ENCODE measurements around the gene ESPNL.
A peak's percentile ranks its signal among the peaks of the same experiment; 100 is the strongest.

Gene ESPNL

DNA sequence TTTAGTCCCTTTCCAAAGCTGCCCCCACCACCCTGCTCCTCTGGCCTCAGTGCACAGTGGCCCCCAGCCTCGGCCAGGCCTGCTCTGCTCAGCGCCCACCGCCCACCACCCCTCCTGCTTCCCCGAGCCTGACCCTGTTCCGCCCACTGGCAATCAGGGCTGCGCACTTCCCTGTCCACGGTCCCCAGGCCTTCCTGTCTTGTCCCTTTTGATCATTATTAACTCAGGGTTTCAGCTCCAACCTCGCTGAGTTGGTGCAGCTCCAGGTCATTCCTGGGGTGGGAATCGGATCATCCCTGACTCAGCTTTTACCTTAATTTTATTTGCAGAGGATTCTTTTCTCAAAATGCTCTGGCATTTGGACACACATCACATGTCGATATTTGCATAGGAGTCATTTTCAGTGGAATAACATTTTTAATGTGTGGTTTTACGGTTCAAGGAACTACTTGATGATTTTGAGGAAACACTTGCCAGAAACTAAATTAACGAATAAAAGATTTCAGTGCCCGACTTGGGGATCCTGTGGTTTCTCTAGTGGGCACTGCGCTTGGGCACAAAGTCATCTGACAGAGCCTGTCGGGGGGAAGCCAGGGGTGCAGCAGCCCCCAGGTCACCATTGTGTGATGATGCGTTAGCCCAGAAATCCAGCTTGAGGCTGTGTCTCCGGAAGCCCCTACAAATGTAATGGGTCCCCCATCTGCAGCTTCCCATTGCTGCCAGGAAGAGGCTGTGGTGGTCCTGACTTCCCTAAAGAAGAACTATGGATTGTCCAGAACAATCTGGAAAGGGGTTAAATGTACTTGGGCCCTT lies 1.0 kb upstream of the ESPNL start:
- DNase-seq (ENCODE audit: low spot score): peak; percentile 88

DNA sequence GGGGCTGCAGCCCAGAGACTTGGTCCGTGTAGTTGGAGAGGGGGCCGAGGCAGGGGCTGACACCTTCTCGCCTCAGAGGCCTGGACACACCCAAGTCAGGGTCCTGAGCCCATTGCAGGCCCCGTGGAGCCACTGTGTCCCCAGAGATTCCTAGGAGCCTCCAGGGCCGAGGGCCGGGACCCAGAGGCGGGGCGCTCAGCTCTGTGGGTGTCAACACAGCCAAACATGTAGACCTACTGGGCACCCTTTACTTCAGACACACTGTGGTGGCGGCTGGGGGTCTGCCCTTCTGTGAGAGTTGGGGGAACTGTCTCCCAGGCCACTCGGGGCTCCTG lies 459 bp upstream of the ESPNL start:
- no peak for DNase-seq (ENCODE audit: low spot score)

DNA sequence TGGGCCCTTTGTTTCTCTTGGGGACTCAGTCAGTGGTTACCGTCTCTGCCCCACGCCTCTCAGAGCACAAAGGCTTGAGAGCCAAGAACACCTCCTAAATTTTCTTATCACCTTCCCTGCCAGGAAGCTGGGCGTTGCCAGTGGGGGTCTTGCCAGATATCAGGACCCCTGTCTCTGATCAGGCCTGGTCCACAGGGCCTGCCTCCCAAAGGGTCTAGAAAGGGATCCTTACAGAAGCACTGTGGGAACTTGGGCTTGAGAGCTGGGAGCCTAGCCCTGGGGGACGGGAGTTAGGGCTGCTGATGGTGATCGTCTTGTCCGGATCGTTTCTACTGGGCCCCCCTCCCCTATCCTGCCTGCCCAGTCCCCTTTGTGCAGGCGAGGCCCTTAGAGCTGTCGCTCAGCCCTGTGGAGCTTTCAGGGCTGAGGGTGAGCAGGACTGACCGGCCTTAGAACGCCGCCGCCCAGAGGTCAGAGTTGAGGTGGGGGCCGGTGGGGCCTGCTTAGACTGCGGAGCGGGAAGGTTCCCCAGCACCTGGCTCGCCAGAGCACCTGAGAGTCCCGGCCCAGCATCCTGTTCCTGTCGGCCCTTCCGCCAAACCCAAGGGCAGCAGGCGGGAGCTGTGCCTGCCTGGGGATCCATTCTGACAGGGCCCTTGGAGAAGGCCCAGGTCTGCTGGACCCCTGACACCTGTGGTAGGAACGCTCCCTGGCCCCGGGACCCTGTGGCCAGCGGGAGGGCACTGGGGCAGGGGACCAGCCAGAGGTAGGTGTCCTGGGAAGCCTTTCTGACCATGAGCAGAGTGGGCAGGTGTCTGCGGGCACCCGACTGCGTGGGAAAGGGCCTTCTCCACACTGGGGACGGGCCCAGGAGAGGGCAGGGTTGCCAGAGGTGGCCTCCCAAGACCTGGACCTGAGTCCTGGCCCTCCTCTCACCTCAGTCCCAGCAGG lies 956 bp downstream of the ESPNL start:
- DNase-seq (ENCODE audit: low spot score): no peak

DNA sequence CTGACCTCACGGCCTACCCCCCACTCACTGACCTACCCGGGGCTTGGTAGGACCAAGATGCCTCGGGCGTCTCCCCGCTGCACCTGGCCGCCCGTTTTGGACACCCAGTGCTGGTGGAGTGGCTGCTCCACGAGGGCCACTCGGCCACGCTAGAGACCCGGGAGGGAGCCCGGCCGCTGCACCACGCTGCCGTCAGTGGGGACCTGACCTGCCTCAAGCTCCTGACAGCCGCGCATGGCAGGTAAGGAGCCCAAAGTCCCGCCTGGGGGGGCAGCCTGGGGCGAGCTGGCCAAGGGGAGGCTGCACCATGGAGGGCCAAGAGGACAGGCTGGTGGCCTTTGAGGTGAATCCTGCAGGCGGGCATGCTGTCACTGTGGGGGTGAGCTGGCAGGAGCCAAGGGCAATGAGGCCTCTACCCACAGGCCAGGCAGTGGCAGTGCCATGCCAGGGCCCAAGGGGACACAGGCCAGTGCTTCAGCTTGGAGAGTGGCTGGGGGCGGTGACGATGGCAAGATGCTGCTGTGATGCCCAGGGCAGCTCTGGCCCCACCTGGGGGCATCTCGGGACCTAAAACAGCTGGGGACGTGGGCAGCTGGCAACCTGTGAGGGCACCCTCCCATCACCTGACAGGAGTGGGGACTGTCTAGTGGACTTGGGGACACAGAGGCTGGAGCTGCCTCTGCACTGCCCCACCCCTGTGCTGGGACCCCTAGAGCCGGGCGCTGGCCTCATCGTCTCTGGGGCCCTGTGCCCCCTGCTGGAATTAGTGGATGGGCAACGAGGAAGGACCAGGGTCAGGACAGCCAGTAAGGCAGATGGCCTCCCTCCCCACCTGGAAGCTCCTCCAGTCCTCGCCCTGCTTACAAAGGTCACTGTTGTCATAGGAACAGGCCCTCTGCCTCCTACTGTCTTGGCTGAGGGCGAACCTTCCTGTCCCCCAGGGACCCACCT lies 2.0 kb downstream of the ESPNL start:
- no peak for DNase-seq (ENCODE audit: low spot score)

- DNase-seq (ENCODE audit: low spot score): no peak
These were observed 2.7 kb downstream of the ESPNL start for GRCh38 chr2:238102865-238103264.

DNA sequence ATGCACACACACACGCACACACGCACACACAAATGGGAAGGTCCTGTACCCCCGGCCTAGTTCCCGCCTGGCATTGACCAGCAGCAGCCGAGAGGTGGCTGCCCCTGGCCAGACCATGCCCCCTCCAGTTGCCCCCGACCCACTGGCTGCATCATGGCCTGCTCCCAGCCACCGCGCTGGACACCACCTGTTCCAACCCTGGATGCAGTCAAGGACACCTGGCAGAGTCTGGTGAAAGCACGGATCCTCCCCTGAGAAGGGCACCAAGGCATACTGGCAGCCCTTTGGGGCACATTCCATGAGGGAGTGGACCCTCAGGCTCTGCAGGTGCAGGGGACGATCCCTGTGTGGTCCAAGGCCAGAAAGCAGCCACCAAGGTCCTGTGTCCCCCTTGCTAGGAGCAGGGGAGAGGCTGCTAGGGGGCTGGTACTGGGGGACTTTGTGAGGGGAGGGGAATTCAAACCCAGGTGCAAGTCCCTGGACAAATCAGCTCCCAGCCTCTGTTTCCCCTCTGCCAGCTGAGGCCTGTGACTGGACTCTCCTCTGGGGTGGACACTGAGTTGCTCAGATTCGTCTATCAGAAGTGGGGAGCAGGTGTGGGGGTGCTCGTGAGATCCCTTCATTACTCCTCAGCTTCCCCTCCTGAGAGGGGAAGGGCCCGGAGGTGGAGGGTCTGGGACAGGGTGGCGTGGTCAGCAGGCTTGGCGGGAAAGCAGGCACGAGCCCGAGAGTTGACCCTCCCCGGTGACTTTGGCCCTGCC lies 3.5 kb downstream of the ESPNL start:
- no peak for DNase-seq (ENCODE audit: low spot score)

- DNase-seq (ENCODE audit: low spot score): no peak
These were observed 4.1 kb downstream of the ESPNL start for GRCh38 chr2:238104226-238104690.

DNA sequence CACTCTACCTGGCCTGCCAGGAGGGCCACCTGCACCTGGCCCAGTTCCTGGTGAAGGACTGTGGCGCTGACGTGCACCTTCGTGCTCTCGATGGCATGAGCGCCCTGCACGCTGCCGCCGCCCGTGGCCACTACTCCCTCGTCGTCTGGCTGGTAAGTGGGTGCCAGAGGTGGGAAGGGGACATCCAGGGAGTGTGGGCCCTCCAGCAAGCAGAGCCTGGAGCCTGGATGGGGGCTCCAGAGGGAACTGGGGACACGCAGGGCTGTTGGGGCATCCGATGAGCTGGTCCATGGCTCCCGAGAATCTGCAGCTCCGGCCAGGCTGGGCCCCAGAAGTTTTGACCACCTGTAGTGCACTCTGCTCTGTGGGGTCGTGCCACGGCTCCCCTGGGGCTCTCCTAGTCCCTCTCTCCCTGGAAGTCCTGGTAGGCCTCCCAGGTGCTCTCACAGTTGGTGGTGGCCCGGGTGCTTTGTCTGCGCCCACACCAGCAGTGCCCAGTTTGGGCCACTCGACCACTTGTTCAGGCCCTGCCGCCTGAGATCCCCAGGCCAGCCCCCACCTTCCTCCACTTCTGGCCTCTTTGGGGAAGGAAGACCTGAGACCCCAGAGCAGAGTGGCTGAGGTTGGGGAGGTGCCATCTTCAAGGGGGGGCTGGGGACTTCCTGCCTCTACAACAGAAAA lies 4.7 kb downstream of the ESPNL start:
- DNase-seq (ENCODE audit: low spot score): no peak

DNA sequence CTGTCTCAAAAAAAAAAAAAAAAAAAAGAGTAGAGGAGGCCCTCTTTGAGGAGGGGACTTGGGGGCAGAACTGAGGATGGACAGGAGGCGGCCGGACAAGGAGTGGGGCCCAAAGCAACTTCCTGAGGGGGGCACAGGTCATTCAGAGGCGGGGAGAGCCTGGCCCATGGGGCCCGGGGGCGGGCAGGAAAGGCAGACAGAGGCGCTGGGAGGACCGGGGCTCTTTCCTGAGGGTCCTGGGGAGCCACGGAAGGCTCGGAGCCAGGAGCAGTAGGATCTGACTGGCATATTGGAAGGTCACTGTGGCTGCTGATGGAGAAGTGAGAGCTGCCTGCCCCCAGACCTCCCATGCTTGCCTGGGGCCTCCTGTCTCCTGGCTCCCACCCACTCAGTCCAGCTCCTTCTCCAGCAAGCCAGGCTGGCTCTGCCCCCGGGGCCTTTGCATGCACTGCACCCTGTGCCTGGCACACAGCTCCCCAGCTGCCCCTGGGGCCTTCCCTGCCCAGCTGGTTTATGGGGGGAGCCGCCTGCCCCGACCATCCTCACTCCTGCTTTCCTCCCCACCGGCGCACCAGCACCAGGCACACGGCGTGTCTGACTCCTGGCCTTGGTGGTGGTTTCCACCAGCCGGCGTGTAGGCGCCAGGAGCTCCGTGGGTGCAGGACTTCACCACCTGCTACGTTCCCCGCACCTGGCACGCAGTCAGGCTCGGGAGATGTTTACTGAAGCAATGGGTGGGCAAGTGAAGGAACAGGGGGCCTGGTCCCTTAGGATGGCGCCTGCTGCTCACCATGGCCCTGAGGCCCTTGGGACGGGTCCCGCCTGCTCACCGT lies 5.6 kb downstream of the ESPNL start:
- no peak for DNase-seq (ENCODE audit: low spot score)

- no peak for DNase-seq (ENCODE audit: low spot score)
These were observed 6.2 kb downstream of the ESPNL start for GRCh38 chr2:238106339-238106697.

GRCh38 chr2:238106698-238107524 lies 6.8 kb downstream of the ESPNL start:
- DNase-seq (ENCODE audit: low spot score): peak; percentile 32

DNA sequence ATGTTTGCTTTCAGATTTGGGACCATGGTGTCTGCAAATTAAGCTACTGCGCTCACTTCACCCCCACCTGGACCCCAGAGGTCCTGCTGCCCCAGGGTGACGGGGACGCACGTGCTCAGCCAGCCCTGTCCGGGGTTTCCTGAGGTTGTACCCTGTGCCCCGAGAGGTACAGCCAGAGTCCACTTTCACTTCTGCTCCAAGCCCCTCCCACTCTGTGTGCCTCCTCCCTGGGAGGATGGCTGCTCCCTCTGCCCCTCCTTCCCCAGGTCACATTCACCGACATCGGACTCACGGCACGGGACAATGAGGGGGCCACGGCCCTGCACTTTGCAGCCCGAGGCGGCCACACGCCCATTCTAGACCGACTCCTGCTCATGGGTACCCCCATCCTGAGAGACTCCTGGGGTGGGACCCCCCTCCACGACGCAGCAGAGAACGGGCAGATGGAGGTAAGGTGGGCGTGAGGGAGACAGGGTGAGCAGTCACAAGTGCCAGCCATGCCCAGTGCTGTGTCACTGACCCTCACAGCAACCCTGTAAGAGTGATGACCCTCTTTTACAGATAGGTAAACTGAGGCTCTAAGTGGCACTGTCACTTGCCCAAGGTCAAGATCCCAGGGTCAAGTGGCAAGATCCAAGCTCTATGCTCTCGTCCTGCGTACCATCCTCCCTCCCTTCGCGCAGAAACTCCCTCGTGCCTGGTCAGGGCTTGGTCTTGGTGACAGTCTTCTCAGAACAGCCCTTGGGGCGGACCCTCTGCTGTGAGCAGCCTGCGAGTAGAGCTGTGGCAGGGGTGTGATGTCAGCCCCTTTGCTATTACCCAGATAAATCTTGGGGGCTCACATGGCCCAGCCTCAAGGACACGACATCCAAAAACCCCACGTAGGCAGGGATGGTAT lies 7.6 kb downstream of the ESPNL start:
- peak; percentile 49 for DNase-seq (ENCODE audit: low spot score)

- no peak for DNase-seq (ENCODE audit: low spot score)
These were observed 8.5 kb downstream of the ESPNL start for GRCh38 chr2:238108423-238109183.

DNA sequence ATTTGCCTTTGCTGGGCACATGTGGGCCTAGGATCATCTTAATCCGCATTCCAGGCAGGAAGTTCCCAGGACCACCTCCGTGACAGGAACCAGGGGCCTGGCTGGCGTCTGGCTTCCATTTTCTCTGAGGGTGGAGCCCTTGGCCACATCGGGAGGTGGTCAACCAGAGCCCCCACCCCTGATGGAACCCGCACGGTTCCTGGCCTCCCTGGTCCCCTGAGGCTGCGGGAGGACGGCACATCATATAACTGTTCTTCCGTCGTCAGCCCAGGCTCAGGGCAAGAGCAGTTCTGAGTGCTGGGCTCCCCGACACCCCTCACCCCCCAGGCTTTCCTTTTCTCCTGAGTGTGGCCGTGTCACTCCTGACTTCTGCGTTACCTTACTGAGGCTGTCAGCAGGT lies 13.5 kb downstream of the ESPNL start:
- DNase-seq (ENCODE audit: low spot score): no peak

DNA sequence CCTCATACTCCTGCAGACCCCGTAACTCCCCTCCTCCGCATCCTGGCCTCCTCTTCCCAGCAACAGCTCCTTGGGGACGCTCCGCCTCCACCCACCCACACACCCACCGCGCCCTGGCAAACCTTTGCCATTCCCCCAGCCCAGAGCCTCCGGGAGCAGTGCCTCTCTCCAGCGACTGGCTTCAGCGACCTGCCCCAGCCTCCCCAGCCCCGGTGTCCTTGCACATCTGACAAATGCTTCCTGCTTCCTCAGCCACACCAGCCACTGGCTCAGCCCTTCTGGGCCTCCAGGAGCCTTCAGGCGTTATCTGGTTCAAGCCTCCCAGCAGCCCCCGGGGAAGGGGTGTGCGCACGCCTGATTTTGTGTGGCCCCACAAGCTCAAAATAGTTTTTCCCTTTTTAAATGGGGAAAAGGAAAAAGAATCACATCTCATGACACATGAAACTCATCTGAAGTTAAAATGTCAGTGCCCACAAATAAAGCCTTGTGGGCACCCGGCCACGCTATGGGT lies 14.2 kb downstream of the ESPNL start:
- no peak for DNase-seq (ENCODE audit: low spot score)

DNA sequence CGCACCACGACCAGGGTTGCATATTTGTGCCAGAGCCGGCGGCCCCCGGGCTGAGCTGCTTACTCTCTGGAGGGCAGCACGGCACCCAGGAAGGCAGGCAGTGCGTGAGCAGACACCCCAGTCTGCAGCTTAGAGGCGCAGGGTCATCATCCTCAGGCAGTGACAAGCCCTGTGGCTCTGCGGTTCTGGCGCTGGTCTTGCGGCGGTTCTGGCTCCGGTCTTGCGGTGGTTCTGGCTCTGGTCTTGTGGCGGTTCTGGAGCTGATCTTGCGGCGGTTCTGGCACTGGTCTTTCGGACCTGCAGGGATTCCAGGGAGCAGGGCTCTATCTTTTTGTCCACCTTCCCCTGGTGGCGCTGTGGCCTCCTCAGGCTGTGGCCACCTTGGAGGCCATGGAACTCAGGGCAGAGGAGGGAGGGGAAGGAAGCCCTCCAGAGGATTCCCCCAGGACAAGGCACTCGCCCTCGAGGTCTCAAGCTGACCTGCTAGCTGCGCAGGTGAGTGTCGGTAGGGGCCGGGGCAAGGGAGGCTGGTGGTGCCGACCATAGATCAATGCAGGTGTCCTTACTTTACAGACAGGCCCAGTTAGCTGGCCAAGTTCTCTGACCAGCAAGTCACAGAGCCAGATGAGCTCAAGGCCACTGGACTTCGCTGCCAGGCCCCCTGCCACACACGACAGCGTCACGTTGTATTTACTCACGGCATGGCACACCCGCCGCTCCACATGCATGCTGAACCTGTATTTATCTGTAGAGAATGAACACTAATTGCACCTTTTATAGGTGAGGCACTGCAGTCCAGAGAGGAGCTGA lies 14.9 kb downstream of the ESPNL start:
- DNase-seq (ENCODE audit: low spot score): no peak

Data from kidney tubule cell (primary cell).